IPS-11a (cell line): ENCODE measurements around the gene FBXW11.

Experiments
- H3K4me3 ChIP-seq: one replicate; pipeline ENCODE4 v1.5.1; 2013; ENCODE audit warnings: low read depth, low read length, control low read depth

The FBXW11 gene

GRCh38 chr5:171846323-171846722, 160.1 kb downstream of the FBXW11 start:
- no peak overlapping the region for H3K4me3 ChIP-seq

DNA sequence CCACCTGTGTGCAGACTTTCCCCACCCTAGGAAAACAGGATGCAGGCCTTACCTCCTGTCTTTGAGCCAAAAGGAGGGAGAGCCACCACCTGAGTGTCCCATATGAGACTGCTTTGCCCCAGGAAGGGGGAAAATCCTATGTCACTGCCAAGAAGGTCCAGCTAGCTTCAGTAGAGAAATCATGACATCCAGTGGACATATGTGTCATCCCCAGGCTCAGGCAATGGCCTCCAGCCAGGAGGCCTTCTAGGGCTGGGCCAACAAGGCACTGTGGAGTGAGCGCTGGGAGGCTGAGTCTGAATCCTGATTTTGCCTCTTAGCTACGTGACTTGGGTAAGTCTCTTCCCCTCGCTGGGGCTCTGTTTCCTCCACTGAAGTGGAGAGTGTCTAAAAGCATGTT, 160.6 kb downstream of the FBXW11 start:
- no peak overlapping the region for H3K4me3 ChIP-seq

DNA sequence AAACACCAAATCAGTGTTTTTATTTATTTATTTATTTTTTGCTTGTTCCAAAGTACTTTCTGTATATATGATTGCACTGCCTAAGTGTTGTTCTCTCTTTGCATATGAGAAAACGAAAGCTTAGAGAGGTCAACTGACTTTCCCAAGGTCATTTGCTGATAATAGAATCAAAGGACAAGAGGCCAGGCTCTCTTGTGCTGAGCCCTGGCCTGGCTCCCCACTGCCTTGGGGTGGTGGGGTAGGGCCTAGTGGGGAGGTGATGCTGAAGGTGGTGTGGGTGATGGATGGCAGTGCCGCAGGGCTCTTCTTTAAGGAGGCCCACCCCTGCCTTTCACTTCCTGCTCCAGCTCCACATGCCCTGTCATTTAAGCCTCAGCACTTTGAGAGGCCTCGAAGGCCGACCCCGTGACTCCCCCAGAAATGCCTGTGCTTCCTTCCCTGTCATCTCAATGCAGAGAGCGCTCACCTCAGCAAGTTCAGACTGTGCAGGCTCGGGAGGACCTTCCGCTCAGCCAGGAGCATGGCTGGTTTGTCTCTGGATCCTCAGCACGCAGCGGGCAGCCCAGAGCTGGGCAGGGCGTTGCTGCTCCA, 161.3 kb downstream of the FBXW11 start:
- H3K4me3 ChIP-seq, result no peak overlapping the region

DNA sequence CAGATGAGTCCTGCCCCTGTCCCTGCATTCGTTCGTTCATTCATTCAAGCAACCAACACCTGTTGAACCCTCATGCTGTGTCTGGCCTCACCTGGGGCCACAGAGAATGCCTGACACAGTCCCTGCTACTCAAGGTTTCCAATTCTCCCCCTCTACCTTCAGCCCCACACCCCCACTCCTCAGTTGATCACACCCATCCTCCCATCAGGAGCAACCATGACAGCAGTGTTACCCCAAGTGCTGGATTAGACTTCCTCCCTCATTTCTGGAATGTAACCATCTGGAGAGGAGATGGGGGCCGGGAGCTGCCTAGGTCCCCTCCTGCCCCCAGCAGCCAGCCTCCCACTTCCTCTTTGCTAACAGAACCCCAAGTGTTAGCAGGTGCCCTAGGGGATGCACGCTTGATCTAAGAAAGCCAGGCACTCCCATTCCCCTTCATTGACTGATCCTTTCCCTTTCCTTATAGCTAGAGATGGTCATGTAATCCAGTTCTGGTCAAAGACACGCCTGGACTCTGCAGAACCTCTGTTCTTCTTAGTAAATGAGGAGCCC, 163.6 kb downstream of the FBXW11 start:
- no peak overlapping the region for H3K4me3 ChIP-seq

DNA sequence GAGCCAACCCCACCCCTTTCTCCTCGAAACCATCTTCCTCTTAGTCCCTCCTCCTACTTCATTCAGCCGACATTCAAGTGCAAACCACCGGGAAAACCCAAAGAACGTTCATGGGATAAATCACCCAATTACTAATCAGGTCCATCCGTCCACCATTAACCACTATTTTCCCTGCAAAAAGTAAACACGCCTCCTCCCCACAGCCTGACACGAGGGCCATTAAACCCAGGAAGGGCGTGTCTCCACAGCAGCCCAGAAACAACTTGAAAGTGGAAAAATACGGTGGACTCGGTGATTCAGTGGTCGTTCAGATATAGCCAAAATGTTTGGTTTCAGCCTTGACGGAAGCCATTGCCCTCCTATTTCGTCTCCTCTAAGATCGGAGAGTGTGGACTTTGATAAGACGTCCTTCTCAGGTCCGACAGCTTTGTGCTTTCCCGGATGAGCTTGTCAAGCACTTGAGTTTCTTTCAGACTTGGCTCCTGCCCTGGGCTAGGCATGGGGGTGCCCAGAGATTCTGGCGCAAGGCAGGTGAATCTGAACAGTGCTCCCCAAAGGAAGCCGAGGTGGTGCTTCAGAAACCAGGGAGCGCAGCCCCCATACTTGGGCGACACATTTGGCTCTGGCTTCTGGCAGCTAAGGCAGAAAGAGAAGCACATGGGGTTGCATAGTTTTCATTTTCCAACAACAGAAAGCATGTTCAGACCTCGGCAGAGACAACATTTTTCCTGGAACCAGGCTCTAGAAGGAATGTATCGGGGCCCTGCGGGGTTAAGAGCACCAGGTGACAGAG, 164.3 kb downstream of the FBXW11 start:
- H3K4me3 ChIP-seq, result no peak overlapping the region

- H3K4me3 ChIP-seq, result no peak overlapping the region
Measured at GRCh38 chr5:171840711-171841522, 165.5 kb downstream of the FBXW11 start.

DNA sequence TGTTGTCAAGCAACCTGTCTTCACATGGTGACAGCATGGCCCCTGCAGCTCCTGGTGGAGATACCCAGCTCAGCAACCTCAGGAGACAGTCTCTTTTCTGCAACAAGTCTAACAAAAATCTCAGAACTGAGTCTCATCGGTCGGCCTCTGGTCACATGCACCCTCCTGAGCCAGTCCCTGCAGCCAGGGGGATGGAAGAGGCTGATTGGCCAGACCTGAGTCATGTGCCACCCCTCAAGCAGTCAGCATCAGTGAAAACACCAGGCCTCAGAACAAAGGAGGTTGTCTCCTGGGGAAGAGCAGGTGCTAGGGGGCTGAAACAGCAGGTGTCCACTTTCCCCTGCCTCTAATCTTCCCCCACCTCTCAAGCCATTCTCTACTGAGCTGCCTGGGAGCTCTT, 166.4 kb downstream of the FBXW11 start:
- H3K4me3 ChIP-seq, result no peak overlapping the region

GRCh38 chr5:171839112-171839511, 167.3 kb downstream of the FBXW11 start:
- no peak overlapping the region for H3K4me3 ChIP-seq

GRCh38 chr5:171838066-171838465, 168.4 kb downstream of the FBXW11 start:
- H3K4me3 ChIP-seq, result no peak overlapping the region

- no peak overlapping the region for H3K4me3 ChIP-seq
Measured at GRCh38 chr5:171837522-171837921, 168.9 kb downstream of the FBXW11 start.

DNA sequence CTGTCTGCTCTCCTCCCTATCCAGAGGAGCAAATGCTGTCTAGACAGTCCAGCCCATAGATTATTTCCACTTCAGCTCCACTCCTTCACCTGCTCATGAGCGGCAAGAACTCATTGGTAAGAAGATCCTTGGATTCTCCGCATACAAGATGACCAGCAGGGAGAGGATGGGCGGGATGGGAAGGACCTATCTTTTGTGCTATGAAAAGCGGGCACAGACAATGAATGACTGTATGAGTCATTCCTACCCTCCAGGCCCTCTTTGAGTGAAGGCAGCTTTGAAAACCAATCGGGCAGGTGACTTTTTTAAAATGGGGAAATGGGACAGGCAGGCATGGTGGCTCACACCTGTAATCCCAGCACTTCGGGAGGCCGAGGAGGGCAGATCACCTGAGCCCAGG, 171.4 kb downstream of the FBXW11 start:
- H3K4me3 ChIP-seq, result no peak overlapping the region

GRCh38 chr5:171834461-171834860, 172.0 kb downstream of the FBXW11 start:
- H3K4me3 ChIP-seq, result no peak overlapping the region

GRCh38 chr5:171832775-171833174, 173.7 kb downstream of the FBXW11 start:
- no peak overlapping the region for H3K4me3 ChIP-seq

- no peak overlapping the region for H3K4me3 ChIP-seq
Measured at GRCh38 chr5:171830686-171831085, 175.8 kb downstream of the FBXW11 start.

DNA sequence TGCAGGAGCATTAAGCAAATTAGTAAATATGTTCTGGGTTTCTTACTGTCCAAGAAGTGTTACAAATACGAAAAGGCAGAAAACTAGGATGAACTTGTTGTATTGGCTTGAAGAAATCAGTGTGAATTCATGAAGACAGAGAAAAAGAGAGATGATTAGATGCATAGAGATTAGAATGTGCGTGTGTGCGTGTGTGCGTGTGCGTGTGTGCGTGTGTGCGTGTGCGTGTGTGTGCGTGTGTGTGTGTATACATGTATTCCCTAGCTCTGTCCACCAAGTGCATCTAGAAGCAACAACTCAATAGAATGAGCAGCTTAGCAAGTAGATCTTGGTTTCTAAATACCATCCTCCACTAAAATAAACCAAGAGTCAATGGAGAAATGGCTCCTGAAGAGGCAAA, 179.3 kb downstream of the FBXW11 start:
- no peak overlapping the region for H3K4me3 ChIP-seq

DNA sequence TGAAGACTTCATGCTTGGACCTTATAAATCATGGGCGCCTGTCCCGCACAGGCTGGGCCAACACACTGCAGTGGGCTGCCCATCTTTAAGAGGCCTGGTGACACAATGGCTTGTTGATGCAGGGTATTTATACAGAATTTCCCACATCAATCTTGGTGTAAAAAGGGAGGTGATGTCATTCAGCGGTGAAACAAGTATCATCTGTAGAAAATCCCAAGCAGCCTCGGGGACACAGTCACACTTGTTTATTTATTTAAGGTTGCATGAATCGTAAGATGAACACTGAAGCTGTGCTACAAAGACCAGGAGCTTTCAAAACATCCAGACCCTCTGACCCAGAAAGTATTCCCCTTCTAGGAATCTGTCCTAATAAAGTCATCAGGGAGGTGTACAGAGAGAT, 180.3 kb downstream of the FBXW11 start:
- H3K4me3 ChIP-seq, result no peak overlapping the region

GRCh38 chr5:171825051-171825450, 181.4 kb downstream of the FBXW11 start:
- no peak overlapping the region for H3K4me3 ChIP-seq

DNA sequence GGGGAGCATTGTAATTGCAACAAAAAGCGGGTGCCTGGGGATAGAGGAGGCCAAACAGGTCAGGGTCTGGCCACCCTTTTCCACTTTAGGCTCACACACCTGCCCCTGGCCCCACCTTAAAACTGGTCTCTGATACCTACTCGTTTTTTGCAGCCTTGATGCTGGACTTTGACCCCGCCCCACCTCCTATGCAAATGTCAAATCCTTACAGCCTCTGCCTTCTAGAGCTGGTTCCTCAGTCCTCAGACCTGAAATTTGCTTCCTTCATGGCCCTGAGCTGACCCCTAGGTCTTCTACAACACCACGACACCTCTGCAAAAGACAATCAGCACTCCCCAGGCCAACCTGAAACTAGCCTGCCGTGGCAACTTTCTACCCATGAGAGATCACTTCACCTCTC, 183.2 kb downstream of the FBXW11 start:
- H3K4me3 ChIP-seq, result no peak overlapping the region

- H3K4me3 ChIP-seq, result no peak overlapping the region
Measured at GRCh38 chr5:171821286-171821685, 185.2 kb downstream of the FBXW11 start.

GRCh38 chr5:171820561-171820960, 185.9 kb downstream of the FBXW11 start:
- H3K4me3 ChIP-seq, result no peak overlapping the region

DNA sequence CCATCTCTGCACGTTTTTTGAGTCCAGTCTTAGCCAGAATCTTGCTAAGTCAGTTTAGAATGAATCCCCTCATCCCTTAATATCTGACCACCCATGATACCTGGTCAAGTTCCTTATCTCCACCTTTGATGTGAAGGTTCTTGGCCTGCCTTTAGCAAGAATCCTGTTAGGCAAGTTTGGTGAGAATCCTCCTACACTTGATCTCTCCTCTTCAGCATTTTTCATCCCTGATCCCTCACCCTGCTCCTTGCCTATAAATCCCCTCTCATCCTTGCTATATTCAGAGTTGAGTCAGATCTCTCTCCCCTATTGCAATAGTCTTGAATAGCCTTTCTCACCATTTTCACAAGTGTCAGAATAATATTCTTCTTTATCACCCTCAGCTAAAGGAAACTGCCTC, 189.8 kb downstream of the FBXW11 start:
- no peak overlapping the region for H3K4me3 ChIP-seq
